ENCODE results near the gene FAM3D. TPM values are rescaled to one million over a fixed set of nuclear protein-coding genes. Genes with fewer than 3 reads are reported as not detected.

Gene FAM3D
- total RNA-seq, 1 experiment from 2014 or later, result not detected

DNA sequence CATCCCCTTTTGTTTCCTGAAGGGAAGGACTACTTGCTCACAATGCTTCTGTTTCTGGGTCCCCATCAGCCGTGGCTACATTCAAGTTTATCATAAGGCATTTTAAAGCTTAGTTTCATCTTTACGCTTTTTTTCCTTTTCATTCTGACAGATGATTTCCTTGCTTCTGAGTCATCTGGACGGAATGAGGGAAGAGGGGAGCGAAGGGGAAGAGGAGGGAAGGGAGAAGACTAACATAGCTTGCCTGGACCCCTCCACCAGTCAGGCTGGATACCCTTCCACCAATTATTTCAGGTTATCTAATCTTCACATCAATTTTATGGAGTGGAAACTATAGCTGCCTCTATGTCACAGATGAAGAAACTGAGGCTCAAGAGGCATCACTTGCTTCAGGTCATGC lies 27.6 kb downstream of the FAM3D start:
- H3K27me3 ChIP-seq (ENCODE audit: control insufficient read depth, insufficient read depth, low read length), result no peaks in the 10 kb centered on the region
- no TSS peak for BruUV-seq (replicated peaks)
- no peaks in the 10 kb centered on the region for H3K36me3 ChIP-seq (ENCODE audit: control insufficient read depth, insufficient read depth, low read length)
- intact Hi-C loops (cut with micrococcal nuclease; ENCODE audit: unreplicated experiment) (no loop called here), in situ Hi-C loops (cut with HindIII; ENCODE audit: low pct_unique_long_range_greater_than_20kb, low sequenced_read_pairs) (no loop called here)
- no peak overlapping the region for H3K4me3 ChIP-seq (ENCODE audit: low read depth in 2 of 2, low read length in 2 of 2)
- ATAC-seq (no peak), DNase-seq (ENCODE audit: low read depth, low spot score) (no peak)
- no peaks in the 10 kb centered on the region for H3K9me3 ChIP-seq (ENCODE audit: control insufficient read depth, insufficient read depth, low read depth, low read length)
- H3K27ac ChIP-seq (ENCODE audit: low read length), result no peak overlapping the region
- no peak for TF ChIP-seq TCF7L2 (IDR thresholded peaks at IDR 0.05; ENCODE audit: low read depth, low read length)
- TF ChIP-seq, protein P1, sequence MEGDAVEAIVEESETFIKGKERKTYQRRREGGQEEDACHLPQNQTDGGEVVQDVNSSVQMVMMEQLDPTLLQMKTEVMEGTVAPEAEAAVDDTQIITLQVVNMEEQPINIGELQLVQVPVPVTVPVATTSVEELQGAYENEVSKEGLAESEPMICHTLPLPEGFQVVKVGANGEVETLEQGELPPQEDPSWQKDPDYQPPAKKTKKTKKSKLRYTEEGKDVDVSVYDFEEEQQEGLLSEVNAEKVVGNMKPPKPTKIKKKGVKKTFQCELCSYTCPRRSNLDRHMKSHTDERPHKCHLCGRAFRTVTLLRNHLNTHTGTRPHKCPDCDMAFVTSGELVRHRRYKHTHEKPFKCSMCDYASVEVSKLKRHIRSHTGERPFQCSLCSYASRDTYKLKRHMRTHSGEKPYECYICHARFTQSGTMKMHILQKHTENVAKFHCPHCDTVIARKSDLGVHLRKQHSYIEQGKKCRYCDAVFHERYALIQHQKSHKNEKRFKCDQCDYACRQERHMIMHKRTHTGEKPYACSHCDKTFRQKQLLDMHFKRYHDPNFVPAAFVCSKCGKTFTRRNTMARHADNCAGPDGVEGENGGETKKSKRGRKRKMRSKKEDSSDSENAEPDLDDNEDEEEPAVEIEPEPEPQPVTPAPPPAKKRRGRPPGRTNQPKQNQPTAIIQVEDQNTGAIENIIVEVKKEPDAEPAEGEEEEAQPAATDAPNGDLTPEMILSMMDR (IDR thresholded peaks at IDR 0.05), result no peak
- TF ChIP-seq POLR2AphosphoS5 (IDR thresholded peaks at IDR 0.05; ENCODE audit: low read depth, low read length), result no peak
- TF ChIP-seq SIN3A (IDR thresholded peaks at IDR 0.05; ENCODE audit: borderline replicate concordance, insufficient read depth, low read depth, low read length), result no peak
- TF ChIP-seq, protein P2, sequence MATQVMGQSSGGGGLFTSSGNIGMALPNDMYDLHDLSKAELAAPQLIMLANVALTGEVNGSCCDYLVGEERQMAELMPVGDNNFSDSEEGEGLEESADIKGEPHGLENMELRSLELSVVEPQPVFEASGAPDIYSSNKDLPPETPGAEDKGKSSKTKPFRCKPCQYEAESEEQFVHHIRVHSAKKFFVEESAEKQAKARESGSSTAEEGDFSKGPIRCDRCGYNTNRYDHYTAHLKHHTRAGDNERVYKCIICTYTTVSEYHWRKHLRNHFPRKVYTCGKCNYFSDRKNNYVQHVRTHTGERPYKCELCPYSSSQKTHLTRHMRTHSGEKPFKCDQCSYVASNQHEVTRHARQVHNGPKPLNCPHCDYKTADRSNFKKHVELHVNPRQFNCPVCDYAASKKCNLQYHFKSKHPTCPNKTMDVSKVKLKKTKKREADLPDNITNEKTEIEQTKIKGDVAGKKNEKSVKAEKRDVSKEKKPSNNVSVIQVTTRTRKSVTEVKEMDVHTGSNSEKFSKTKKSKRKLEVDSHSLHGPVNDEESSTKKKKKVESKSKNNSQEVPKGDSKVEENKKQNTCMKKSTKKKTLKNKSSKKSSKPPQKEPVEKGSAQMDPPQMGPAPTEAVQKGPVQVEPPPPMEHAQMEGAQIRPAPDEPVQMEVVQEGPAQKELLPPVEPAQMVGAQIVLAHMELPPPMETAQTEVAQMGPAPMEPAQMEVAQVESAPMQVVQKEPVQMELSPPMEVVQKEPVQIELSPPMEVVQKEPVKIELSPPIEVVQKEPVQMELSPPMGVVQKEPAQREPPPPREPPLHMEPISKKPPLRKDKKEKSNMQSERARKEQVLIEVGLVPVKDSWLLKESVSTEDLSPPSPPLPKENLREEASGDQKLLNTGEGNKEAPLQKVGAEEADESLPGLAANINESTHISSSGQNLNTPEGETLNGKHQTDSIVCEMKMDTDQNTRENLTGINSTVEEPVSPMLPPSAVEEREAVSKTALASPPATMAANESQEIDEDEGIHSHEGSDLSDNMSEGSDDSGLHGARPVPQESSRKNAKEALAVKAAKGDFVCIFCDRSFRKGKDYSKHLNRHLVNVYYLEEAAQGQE (IDR thresholded peaks at IDR 0.05; ENCODE audit: insufficient read depth in 1 of 2, low read depth in 2 of 2, low read length in 1 of 2), result no peak
- no peaks in the 10 kb centered on the region for H3K4me1 ChIP-seq (ENCODE audit: control insufficient read depth, insufficient read depth, low read length)
- CTCF ChIA-PET, result no interaction called here
- POLR2A ChIA-PET, result no interaction called here

DNA sequence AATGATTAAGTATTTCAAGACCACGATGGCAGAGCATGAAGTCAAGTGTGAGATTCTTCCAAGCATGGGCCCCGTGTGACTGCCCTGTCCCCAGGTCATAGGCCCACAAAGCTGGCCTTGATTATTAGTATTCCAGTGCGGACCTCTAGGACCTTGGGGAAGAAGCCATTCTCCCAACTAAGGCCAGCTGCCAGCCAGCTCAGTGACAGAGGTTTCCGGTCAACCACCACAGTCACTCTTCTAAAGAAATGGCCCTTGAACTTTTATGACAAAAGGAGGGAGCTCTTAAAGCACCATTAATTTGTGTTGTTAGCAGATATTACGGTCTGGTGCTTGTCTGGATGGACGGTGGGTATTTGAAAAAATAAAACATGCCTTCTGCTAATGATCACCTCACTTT lies 28.0 kb downstream of the FAM3D start:
- in situ Hi-C loops (cut with HindIII; ENCODE audit: low pct_unique_long_range_greater_than_20kb, low sequenced_read_pairs) (no loop called here), intact Hi-C loops (cut with micrococcal nuclease; ENCODE audit: unreplicated experiment) (no loop called here)
- no peak overlapping the region for H3K27ac ChIP-seq (ENCODE audit: low read length)
- H3K4me1 ChIP-seq (ENCODE audit: control insufficient read depth, insufficient read depth, low read length), result no peaks in the 10 kb centered on the region
- DNase-seq (ENCODE audit: low read depth, low spot score) (no peak), ATAC-seq (no peak)
- H3K4me3 ChIP-seq (ENCODE audit: low read depth in 2 of 2, low read length in 2 of 2), result no peak overlapping the region
- POLR2A ChIA-PET, result no interaction called here
- no peaks in the 10 kb centered on the region for H3K27me3 ChIP-seq (ENCODE audit: control insufficient read depth, insufficient read depth, low read length)
- H3K36me3 ChIP-seq (ENCODE audit: control insufficient read depth, insufficient read depth, low read length), result no peaks in the 10 kb centered on the region
- no TSS peak for BruUV-seq (replicated peaks)
- TF ChIP-seq TCF7L2 (IDR thresholded peaks at IDR 0.05; ENCODE audit: low read depth, low read length), result no peak
- TF ChIP-seq SIN3A (IDR thresholded peaks at IDR 0.05; ENCODE audit: borderline replicate concordance, insufficient read depth, low read depth, low read length), result no peak
- TF ChIP-seq, protein P2 (IDR thresholded peaks at IDR 0.05; ENCODE audit: insufficient read depth in 1 of 2, low read depth in 2 of 2, low read length in 1 of 2), result no peak
- TF ChIP-seq POLR2AphosphoS5 (IDR thresholded peaks at IDR 0.05; ENCODE audit: low read depth, low read length), result no peak
- TF ChIP-seq, protein P1 (IDR thresholded peaks at IDR 0.05), result no peak
- CTCF ChIA-PET, result no interaction called here
- no peaks in the 10 kb centered on the region for H3K9me3 ChIP-seq (ENCODE audit: control insufficient read depth, insufficient read depth, low read depth, low read length)

All from Panc1 (cell line).